HS-5 (cell line): ENCODE data around the gene CAPN3.

Source experiments
- DNase-seq: peaks from one replicate; pipeline ENCODE4 v3.0.0-alpha.2; 2012; ENCODE audit warnings: low read depth

The CAPN3 gene

GRCh38 chr15:42358141-42358540 is 1.2 kb upstream of the CAPN3 start:
- no peak for DNase-seq

DNA sequence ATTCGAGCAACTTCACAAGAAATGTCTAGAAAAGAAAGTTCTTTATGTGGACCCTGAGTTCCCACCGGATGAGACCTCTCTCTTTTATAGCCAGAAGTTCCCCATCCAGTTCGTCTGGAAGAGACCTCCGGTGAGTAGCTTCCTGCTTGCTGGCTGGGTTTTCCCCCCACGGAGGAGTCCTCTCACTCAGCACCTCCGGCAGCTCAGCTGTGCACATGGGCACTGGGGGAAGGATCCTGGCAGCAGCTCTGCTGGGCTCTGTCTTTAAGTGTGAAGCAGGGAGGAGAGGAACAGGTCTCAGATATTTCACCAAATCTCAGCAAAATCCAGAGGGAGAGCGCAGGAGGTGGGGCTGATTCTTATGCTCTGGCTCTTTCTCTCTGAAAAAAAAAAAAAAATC is 684 bp downstream of the CAPN3 start:
- DNase-seq, result no peak

DNA sequence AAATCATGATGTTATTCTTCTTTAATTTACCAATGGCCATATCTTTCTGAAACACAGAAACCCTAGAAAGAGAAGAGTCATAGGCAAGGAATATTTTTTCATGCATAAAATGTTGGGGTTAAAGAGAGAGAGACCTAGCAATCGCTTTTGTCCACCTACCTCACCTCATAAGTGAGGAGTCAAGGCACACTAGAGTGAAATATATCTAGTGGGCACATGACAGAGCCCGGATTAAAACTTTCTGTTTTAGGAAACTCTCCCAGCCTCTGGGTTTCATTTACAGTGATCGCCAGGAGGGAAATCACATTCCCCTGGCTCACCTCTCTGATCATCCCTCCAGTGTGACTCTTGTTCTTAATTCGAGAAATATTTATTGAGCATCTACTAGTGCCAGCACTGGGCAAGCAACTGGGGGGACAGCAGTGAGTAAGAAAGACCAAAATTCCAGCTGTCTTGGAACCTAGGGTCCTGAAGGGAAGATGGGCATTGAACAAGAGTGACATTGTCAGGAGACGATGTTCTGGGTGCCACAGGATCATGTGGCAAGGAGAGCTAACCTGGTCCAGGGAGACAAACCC is 1.3 kb downstream of the CAPN3 start:
- DNase-seq, result no peak

DNA sequence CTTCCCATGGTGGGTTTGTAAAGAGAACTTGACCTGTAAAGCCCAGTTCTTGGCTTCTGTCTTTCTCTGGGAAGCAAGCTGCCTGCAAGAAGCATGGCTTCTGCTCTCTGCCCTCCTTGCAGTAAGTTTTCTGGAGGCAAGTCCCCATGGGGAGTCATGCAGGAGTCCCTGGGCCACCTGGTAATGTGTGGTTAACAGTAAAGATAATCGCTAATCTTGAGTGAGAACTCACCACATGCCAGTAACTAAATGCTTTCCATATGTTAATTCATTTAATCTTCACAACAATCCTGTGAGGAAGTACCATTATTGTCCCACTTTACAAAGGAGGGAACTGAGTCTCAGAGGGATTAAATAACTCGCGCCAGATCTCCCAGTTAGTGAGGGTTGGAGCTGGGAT is 4.2 kb downstream of the CAPN3 start:
- DNase-seq, result no peak

- DNase-seq, result no peak
These were observed 4.6 kb downstream of the CAPN3 start for GRCh38 chr15:42363942-42364341.

- no peak for DNase-seq
These were observed 5.2 kb downstream of the CAPN3 start for GRCh38 chr15:42364529-42364928.

- no peak for DNase-seq
These were observed 6.7 kb downstream of the CAPN3 start for GRCh38 chr15:42365921-42366550.

DNA sequence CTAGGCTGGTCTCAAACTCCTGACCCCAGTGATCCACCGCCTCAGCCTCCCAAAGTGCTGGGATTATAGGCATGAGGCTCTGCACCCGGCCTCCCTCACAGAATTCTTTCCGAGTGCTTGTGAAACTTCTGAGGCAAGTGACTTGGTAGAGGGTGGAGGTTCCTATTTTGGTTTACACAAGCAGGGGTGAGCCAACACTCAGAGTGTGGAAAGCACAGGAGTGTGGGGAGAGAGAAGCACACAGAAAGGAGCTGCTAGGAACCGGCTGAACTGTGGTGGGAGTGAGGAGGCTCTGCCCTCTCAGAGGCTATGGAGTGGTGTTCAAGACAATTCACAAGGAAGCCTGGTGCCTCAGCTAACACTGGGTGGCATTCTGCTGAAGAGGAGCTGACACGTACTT is 7.7 kb downstream of the CAPN3 start:
- DNase-seq, result no peak

DNA sequence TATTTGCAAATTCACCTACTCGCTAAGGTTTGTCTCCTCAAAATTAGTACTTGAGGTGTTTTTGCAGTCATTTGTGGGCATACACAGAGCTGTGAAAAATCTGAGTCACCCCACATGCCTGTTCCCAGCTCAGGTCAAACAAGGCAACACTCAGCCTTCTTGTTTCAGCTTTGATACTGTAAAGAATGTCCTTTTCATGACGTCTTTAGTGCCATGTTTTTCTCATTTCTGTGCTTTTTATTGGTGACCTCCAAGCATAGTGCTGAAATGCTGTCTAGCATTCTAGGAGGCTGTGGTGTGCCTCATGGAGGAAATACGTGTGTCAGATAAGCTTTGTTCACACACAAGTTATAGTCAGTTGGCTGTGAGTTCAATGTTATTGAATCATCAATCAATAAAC is 8.8 kb downstream of the CAPN3 start:
- no peak for DNase-seq

DNA sequence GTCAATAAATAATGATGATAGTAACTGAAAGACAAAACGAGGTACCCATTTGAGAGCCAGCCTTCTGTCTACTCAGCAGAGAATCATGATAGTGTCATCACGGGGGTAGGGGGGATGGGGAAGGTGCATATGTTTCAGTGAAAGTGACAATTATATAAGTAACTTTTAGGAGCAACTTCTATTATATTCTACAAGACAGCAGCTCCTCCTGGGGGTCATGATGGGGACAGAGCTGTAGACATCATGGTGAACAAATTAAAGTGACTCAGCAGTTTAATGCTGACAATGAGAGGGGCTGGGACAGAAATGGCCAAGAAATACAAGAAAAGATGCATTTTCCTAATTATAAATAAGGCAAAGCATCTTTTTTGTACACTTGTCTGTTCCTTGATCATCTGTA is 11.8 kb downstream of the CAPN3 start:
- DNase-seq, result no peak

- no peak for DNase-seq
These were observed 14.0 kb downstream of the CAPN3 start for GRCh38 chr15:42373274-42373673.

GRCh38 chr15:42373936-42374335 is 14.6 kb downstream of the CAPN3 start:
- DNase-seq, result no peak

- DNase-seq, result no peak
These were observed 15.5 kb downstream of the CAPN3 start for GRCh38 chr15:42374810-42375209.

DNA sequence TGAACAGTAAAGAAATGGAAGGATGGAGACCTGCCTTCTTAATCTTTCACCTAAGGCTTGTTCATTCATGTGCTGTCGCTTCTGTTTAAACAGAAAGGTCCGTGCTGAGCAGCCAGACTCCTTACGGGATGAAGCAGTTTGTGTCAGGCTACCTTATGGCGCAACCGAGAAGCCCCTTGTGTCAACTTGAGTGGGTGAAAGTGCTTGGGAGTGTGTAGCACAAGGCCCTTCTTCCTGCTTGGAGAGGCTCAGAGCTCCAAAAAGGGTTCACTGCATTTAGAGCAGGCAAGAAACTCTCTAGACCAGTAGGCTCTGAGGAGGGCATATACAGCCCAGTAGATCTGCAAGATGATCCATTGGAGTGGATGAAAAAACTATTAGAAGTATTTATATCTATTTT is 16.0 kb downstream of the CAPN3 start:
- no peak for DNase-seq

- DNase-seq, result no peak
These were observed 16.6 kb downstream of the CAPN3 start for GRCh38 chr15:42375941-42376340.

- no peak for DNase-seq
These were observed 18.7 kb downstream of the CAPN3 start for GRCh38 chr15:42378011-42378410.

- no peak for DNase-seq
These were observed 25.3 kb downstream of the CAPN3 start for GRCh38 chr15:42384597-42384996.

- DNase-seq, result no peak
These were observed 26.1 kb downstream of the CAPN3 start for GRCh38 chr15:42385206-42385979.

DNA sequence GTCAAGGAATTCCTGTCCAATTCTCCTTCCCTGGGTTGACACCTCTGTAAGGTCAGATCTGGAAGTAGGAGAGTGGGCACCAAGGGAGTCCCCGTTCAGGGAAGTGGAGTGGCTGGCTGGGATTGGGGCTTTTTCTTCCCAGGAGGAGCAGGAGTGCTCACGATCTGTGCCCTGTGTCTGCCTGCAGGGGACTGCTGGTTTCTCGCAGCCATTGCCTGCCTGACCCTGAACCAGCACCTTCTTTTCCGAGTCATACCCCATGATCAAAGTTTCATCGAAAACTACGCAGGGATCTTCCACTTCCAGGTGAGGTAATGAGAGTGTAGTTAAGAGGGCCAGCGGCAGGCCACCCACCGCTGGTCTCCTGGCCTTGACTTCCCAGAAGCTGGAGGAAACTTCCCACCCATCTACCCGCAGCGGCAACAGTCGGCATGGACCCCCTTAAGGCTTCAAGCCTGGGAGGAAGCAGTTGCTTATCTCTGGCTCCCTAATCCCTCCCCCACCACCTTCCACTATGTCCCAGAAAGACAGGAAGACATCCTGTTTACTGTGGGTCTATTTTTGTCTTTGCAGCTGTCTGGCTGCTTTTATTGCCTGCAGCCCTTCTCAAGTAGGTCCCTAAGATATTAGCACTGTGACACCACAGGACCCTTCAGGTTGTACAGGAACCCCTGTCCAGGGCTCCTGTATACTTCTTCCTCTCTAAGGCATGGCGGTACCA is 26.8 kb downstream of the CAPN3 start:
- no peak for DNase-seq

DNA sequence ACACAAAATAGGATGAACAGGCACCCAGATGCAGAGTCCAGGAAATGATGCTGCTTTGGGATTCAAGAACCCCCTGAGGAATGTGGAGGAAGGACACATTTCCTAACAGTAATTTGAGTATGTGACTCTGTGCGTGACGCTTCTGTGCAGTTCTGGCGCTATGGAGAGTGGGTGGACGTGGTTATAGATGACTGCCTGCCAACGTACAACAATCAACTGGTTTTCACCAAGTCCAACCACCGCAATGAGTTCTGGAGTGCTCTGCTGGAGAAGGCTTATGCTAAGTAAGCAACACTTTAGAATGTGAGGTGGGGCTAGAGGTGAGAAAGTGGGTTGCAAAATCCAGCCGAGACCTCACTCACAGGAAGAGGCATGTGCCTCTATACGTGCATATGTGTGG is 28.3 kb downstream of the CAPN3 start:
- no peak for DNase-seq

- no peak for DNase-seq
These were observed 33.2 kb downstream of the CAPN3 start for GRCh38 chr15:42392309-42393024.

GRCh38 chr15:42394106-42394505 is 34.8 kb downstream of the CAPN3 start:
- no peak for DNase-seq
